ENCODE measurements around the gene MAPK10. TPM values are rescaled to one million over a fixed set of nuclear protein-coding genes. Genes with fewer than 3 reads are reported as not detected.

MAPK10 gene
- total RNA-seq, 6 experiments from 2014 or later = 0.74 to 1.9 (median 1.6) TPM

GRCh38 chr4:86106475-86106874 lies 253.4 kb downstream of the MAPK10 start:
- no peak overlapping the region for H3K27ac ChIP-seq
- intact Hi-C loops (cut with DNase I) = no loop called here
- DNase-seq (no peak), ATAC-seq (no peak)
- no peaks in the 10 kb centered on the region for H3K27me3 ChIP-seq
- H3K36me3 ChIP-seq = no peaks in the 10 kb centered on the region
- no peaks in the 10 kb centered on the region for H3K9me3 ChIP-seq
- H3K4me1 ChIP-seq = no peaks in the 10 kb centered on the region
- H3K4me3 ChIP-seq = no peak overlapping the region
- WGBS (ENCODE audit: insufficient coverage, low coverage, low lambda C conversion rate, missing lambda C conversion rate) = 42% methylated on average over 2 of the region's 2 CpGs
- no peak for TF ChIP-seq POLR2A (IDR thresholded peaks at IDR 0.05)
- TF ChIP-seq, protein P1, sequence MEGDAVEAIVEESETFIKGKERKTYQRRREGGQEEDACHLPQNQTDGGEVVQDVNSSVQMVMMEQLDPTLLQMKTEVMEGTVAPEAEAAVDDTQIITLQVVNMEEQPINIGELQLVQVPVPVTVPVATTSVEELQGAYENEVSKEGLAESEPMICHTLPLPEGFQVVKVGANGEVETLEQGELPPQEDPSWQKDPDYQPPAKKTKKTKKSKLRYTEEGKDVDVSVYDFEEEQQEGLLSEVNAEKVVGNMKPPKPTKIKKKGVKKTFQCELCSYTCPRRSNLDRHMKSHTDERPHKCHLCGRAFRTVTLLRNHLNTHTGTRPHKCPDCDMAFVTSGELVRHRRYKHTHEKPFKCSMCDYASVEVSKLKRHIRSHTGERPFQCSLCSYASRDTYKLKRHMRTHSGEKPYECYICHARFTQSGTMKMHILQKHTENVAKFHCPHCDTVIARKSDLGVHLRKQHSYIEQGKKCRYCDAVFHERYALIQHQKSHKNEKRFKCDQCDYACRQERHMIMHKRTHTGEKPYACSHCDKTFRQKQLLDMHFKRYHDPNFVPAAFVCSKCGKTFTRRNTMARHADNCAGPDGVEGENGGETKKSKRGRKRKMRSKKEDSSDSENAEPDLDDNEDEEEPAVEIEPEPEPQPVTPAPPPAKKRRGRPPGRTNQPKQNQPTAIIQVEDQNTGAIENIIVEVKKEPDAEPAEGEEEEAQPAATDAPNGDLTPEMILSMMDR (IDR thresholded peaks at IDR 0.05) = no peak

GRCh38 chr4:86101841-86102240 lies 258.0 kb downstream of the MAPK10 start:
- Histone ChIP-seq H3K9me3 (no peaks in the 10 kb centered on the region), H3K4me1 (no peaks in the 10 kb centered on the region), H3K4me3 (no peak overlapping the region), H3K27me3 (no peaks in the 10 kb centered on the region), H3K36me3 (no peaks in the 10 kb centered on the region), H3K27ac (no peak overlapping the region)
- TF ChIP-seq, protein P1 (IDR thresholded peaks at IDR 0.05) = no peak
- no peak for TF ChIP-seq POLR2A (IDR thresholded peaks at IDR 0.05)
- intact Hi-C loops (cut with DNase I) = no loop called here
- DNase-seq (no peak), ATAC-seq (no peak)
- 63% methylated on average over 2 of the region's 2 CpGs for WGBS (ENCODE audit: insufficient coverage, low coverage, low lambda C conversion rate, missing lambda C conversion rate)

DNA sequence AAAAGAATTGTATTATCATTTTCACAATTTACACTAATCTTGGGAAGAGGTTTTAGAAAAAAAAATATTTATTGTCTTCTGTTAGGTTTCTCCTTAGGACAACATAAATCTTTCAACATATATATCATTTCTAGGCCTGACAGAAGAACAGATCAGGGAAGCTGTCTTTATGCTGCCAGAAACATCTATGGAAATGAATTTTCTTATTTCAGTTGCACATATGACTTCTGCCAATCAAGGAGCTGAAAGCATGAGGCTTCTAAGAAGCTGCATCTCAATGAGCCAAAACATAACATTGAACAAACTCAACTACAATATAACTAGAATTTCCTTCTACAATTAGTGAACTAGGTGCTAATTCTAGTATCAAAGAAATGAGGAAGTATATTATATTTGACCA lies 258.4 kb downstream of the MAPK10 start:
- Histone ChIP-seq H3K4me1 (no peaks in the 10 kb centered on the region), H3K27ac (no peak overlapping the region), H3K4me3 (no peak overlapping the region), H3K36me3 (no peaks in the 10 kb centered on the region), H3K9me3 (no peaks in the 10 kb centered on the region), H3K27me3 (no peaks in the 10 kb centered on the region)
- DNase-seq = no peak
- TF ChIP-seq, protein P1 (IDR thresholded peaks at IDR 0.05) = no peak
- TF ChIP-seq POLR2A (IDR thresholded peaks at IDR 0.05) = no peak
- ATAC-seq = no peak
- intact Hi-C loops (cut with DNase I) = no loop called here

DNA sequence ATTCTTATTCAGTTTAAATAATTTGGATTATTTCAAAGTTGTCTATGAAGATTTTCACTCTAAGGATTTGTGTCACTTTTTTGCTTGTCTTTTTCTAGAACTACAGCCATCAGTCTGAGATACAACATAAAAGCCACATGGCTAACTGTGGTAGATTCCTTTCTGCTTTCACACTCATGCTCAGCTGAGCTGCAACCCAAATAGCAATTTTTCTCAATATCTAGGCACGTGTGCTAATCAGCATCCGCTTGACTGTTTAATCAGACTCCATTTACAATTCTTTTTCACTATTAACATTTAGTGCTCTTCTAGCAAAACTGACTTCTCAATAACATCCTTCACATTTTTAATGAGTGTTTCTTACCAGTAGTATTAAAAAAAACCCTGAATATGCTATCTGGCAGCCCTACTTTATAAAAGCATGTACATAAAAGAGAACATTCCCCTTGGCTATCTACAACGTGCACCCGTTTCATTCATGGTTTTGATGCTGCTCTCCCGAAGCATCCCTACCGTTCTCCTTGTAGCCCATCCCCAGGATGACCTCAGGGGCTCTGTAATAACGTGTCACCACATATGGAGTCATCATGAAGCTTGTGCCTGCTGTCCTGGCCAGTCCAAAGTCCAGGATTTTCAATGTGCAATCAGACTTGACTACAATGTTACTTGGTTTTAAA lies 259.2 kb downstream of the MAPK10 start:
- WGBS (ENCODE audit: insufficient coverage, low coverage, low lambda C conversion rate, missing lambda C conversion rate) = 48% methylated on average over 7 of the region's 7 CpGs
- H3K4me1 ChIP-seq = no peaks in the 10 kb centered on the region
- no peak overlapping the region for H3K27ac ChIP-seq
- DNase-seq (no peak), ATAC-seq (no peak)
- no peaks in the 10 kb centered on the region for H3K9me3 ChIP-seq
- H3K27me3 ChIP-seq = no peaks in the 10 kb centered on the region
- no peak overlapping the region for H3K4me3 ChIP-seq
- H3K36me3 ChIP-seq = no peaks in the 10 kb centered on the region
- TF ChIP-seq, protein P1 (IDR thresholded peaks at IDR 0.05) = no peak
- no peak for TF ChIP-seq POLR2A (IDR thresholded peaks at IDR 0.05)
- intact Hi-C loops (cut with DNase I) = no loop called here

- H3K9me3 ChIP-seq = no peaks in the 10 kb centered on the region
- 57% methylated on average over 3 of the region's 3 CpGs for WGBS (ENCODE audit: insufficient coverage, low coverage, low lambda C conversion rate, missing lambda C conversion rate)
- H3K4me3 ChIP-seq = no peak overlapping the region
- DNase-seq (no peak), ATAC-seq (no peak)
- no peaks in the 10 kb centered on the region for H3K36me3 ChIP-seq
- intact Hi-C loops (cut with DNase I) = no loop called here
- TF ChIP-seq, protein P1 (IDR thresholded peaks at IDR 0.05) = no peak
- no peak for TF ChIP-seq POLR2A (IDR thresholded peaks at IDR 0.05)
- H3K4me1 ChIP-seq = no peaks in the 10 kb centered on the region
- no peak overlapping the region for H3K27ac ChIP-seq
- H3K27me3 ChIP-seq = no peaks in the 10 kb centered on the region
Measured at GRCh38 chr4:86099348-86099747, 260.5 kb downstream of the MAPK10 start.
